ENCODE data around the gene ASMT.

DNA sequence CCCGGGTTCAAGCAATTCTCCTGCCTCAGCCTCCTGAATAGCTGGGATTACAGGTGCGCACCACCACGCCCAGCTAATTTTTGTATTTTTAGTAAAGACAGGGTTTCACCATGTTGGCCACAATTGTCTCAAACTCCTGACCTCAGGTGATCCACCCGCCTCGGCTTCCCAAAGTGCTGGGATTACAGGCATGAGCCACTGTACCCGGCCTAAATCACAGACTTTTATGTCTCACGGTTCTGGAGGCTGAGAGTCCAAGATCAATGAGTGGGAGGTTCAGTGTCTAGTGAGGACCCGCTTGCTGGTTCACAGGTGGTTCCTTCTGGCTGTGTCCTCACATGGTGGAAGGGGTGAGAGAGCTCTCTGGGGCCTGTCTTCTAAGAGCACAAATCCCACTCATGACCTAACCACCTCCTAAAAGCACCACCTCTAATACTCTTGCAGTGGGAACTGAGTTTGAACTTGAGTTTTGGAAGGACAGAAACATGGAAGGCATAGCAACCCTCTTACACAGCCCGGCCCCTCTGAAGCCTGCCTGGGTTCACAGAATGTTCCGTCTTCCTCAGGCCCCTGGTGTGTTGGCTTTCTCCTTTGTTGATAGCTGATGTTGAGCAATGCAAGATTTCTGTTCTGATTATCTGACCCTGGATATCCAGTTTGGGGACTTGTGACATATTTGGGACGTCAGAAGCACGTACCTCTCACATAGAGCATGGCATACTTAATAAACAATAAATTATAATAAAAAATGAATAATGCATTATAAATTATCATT is 25.3 kb upstream of the ASMT start:
- TF ChIP-seq, protein P1, sequence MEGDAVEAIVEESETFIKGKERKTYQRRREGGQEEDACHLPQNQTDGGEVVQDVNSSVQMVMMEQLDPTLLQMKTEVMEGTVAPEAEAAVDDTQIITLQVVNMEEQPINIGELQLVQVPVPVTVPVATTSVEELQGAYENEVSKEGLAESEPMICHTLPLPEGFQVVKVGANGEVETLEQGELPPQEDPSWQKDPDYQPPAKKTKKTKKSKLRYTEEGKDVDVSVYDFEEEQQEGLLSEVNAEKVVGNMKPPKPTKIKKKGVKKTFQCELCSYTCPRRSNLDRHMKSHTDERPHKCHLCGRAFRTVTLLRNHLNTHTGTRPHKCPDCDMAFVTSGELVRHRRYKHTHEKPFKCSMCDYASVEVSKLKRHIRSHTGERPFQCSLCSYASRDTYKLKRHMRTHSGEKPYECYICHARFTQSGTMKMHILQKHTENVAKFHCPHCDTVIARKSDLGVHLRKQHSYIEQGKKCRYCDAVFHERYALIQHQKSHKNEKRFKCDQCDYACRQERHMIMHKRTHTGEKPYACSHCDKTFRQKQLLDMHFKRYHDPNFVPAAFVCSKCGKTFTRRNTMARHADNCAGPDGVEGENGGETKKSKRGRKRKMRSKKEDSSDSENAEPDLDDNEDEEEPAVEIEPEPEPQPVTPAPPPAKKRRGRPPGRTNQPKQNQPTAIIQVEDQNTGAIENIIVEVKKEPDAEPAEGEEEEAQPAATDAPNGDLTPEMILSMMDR (IDR thresholded peaks at IDR 0.05): no peak
- TF ChIP-seq POLR2A (IDR thresholded peaks at IDR 0.05): no peak

Measured in thyroid gland (tissue), 4 donors.